K562 (cell line): ENCODE results near the gene CIAO3. TPM values are rescaled to one million over a fixed set of nuclear protein-coding genes. Genes with fewer than 3 reads are reported as not detected.

Experiments used
- BMI1 ChIP-seq: fragments of 150-350 bp; IDR thresholded peaks from 2 replicates; pipeline ENCODE4 v1.6.1; 2014; ENCODE audit warnings: low read length
- HCFC1 ChIP-seq: IDR thresholded peaks from 2 replicates; pipeline ENCODE4 v1.6.1; 2012; ENCODE audit warnings: low read depth, low read length, improper control_type of control experiment
- HDAC8 ChIP-seq: fragments of 450-650 bp; IDR thresholded peaks from 2 replicates; pipeline ENCODE4 v1.6.1; 2016; ENCODE audit warnings: mild to moderate bottlenecking, missing genetic modification characterization, moderate library complexity, missing compliant biosample characterization
- MAZ ChIP-seq, 2 experiments: fragments of 450-650 bp in 1 of 2; sonication (generic) in 1 of 2; formaldehyde crosslinking; IDR thresholded peaks in 1 of 2; conservative IDR thresholded peaks in 1 of 2; 2 replicates each; pipeline versions ENCODE4 v1.4.0 to v1.5.0; 2020; ENCODE audit warnings: mild to moderate bottlenecking in 1 of 2, missing genetic modification reagents in 1 of 2
- MXI1 ChIP-seq: IDR thresholded peaks from 2 replicates; pipeline ENCODE4 v1.6.1; 2011; ENCODE audit warnings: low read depth, mild to moderate bottlenecking, improper control_type of control experiment, low read length
- RB1 ChIP-seq: fragments of 450-650 bp; IDR thresholded peaks from 2 replicates; pipeline ENCODE4 v1.6.1; 2017; ENCODE audit warnings: low read depth, mild to moderate bottlenecking
- ZBTB40 ChIP-seq, 2 experiments: fragments of 450-650 bp in 1 of 2; sonication (generic) in 1 of 2; formaldehyde crosslinking in 1 of 2; IDR thresholded peaks; 2 replicates each; pipeline versions ENCODE4 v1.7.1 to v1.9.0; 2016 to 2022; ENCODE audit warnings: inconsistent platforms in 1 of 2, mild to moderate bottlenecking in 1 of 2, missing genetic modification reagents in 1 of 2
- ZBTB7A ChIP-seq: IDR thresholded peaks from 2 replicates; pipeline ENCODE4 v1.6.1; 2011; ENCODE audit warnings: low read depth, mild to moderate bottlenecking, low read length, moderate library complexity, borderline replicate concordance; ENCODE audit not compliant: control insufficient read depth
- polyA plus RNA-seq, 8 experiments: library from polyadenylated mRNA; depleted of rRNA in 4 of 8; stranded (reverse) in 5 of 8; unstranded in 3 of 8; fragments of >200 nt; fragmentation: Nextera tagmentation in 2 of 8; fragmentation: Illumina TruSeq in 1 of 8; extraction: Ambion mirVana in 2 of 8; extraction: Trizol in 1 of 8; gene quantifications; 2 replicates each; pipeline versions ENCODE4 v1.2.1 to v1.2.3, GENCODE V29; 2011 to 2014; ENCODE audit warnings: inconsistent platforms in 1 of 8, missing spikeins in 1 of 8
- total RNA-seq, 7 experiments: library from RNA; depleted of rRNA in 6 of 7; stranded (reverse); fragments of >200 nt in 6 of 7; fragmentation: Illumina TruSeq in 2 of 7; extraction: Trizol in 2 of 7; gene quantifications; 2 replicates each; pipeline versions ENCODE4 v1.2.1 to v1.2.3, GENCODE V29; 2011 to 2021; ENCODE audit warnings: low replicate concordance in 1 of 7
- TF ChIP-seq, protein P1 (sequence below): fragments of 150-350 bp; conservative IDR thresholded peaks from 2 replicates; pipeline ENCODE4 v1.6.1; 2014; ENCODE audit warnings: low read length
- TF ChIP-seq, protein P2 (sequence below): fragments of 450-650 bp; formaldehyde crosslinking; IDR thresholded peaks from 2 replicates; pipeline ENCODE4 v1.4.0; 2020; ENCODE audit warnings: mild to moderate bottlenecking, mixed read lengths

The CIAO3 gene
- total and polyA plus RNA-seq, 9 of the 15 experiments (the other 6 are each of a cell fraction or from before 2014, with no cell fraction given): 2.2 to 35.6 (median 18.7) TPM

DNA sequence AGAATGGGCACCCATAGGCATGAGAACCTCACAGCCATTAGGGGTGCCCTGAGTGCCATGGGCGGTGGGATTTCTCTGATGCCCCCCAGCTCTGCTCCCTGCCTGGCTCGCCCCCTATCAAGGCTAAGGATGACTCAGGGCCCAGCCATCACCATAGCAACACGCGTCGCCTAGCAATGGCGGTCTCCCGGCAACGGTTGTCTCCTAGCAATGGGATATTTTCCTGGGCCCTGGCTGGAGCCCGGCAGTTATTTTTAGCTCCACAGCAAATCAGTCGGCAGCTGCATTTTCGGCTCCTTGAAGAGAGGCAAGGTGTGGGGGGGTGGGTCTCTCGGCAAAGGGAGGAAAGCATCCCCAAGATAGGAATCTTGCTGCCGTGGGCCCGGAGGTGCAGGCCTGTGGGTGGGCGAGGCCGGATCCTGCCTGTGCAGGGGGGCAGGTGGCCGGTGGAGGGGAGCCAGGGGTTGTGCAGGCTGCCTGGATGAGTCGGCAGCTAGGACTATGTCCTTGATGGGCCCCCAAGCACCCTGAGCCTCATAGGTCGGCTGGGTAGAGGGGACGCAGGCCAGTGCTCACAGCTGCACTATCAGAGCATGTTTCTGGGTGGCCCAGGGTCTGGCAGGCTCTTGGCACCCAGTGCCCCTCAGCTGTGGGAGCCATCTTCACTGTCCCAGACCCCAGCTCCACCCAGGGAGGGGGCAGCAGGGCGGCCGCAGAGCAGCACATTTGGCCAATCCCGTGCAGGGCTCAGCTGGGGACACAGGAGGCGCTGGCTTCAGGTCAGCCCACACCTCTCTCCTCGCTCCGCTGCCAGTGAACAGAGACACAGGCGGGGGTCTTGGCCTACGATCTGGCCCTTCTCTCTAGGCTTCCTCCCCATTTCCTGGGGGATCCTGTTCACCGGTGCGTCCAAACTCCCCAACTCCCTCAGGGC, 31.0 kb downstream of the CIAO3 start (continued):
- TF ChIP-seq, protein P1, sequence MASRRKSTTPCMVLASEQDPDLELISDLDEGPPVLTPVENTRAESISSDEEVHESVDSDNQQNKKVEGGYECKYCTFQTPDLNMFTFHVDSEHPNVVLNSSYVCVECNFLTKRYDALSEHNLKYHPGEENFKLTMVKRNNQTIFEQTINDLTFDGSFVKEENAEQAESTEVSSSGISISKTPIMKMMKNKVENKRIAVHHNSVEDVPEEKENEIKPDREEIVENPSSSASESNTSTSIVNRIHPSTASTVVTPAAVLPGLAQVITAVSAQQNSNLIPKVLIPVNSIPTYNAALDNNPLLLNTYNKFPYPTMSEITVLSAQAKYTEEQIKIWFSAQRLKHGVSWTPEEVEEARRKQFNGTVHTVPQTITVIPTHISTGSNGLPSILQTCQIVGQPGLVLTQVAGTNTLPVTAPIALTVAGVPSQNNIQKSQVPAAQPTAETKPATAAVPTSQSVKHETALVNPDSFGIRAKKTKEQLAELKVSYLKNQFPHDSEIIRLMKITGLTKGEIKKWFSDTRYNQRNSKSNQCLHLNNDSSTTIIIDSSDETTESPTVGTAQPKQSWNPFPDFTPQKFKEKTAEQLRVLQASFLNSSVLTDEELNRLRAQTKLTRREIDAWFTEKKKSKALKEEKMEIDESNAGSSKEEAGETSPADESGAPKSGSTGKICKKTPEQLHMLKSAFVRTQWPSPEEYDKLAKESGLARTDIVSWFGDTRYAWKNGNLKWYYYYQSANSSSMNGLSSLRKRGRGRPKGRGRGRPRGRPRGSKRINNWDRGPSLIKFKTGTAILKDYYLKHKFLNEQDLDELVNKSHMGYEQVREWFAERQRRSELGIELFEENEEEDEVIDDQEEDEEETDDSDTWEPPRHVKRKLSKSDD: peak; percentile 54; the same call in 1 of the 2 replicates
- TF ChIP-seq MXI1 (peak; percentile 100), BMI1 (peak; percentile 100), HCFC1 (no peak), ZBTB7A (peak; percentile 32; the same call in 1 of the 2 replicates), HDAC8 (tag) (no peak), MAZ (CRISPR knock-in tag; conservative IDR thresholded peaks at IDR 0.05 in 1 of 2, IDR thresholded peaks at IDR 0.05 in 1 of 2) (no peak), ZBTB40 (IDR thresholded peaks at IDR 0.05) (peak; percentile 83), ZBTB40 (CRISPR knock-in tag; IDR thresholded peaks at IDR 0.05) (peak; percentile 28; the same call in 1 of the 2 replicates), RB1 (no peak)
- TF ChIP-seq, protein P2, sequence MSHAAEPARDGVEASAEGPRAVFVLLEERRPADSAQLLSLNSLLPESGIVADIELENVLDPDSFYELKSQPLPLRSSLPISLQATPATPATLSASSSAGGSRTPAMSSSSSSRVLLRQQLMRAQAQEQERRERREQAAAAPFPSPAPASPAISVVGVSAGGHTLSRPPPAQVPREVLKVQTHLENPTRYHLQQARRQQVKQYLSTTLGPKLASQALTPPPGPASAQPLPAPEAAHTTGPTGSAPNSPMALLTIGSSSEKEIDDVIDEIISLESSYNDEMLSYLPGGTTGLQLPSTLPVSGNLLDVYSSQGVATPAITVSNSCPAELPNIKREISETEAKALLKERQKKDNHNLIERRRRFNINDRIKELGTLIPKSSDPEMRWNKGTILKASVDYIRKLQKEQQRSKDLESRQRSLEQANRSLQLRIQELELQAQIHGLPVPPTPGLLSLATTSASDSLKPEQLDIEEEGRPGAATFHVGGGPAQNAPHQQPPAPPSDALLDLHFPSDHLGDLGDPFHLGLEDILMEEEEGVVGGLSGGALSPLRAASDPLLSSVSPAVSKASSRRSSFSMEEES (CRISPR knock-in tag): no peak
